C4-2B (cell line): Measurements from ENCODE around the gene CTTNBP2.

Experiments used
- CTCF ChIP-seq: fragments of 450-650 bp; conservative IDR thresholded peaks from 2 replicates; pipeline ENCODE4 v1.5.1; 2017; ENCODE audit warnings: mild to moderate bottlenecking
- ZFX ChIP-seq: fragments of 450-650 bp; IDR thresholded peaks from 2 replicates; pipeline ENCODE4 v1.6.1; 2017

- no peak for TF ChIP-seq CTCF
- no peak for TF ChIP-seq ZFX
Observed at GRCh38 chr7:117666689-117667088, 206.6 kb downstream of the CTTNBP2 start.
